ENCODE results near the gene OVOL2.
"Not testable (repeated sequence)": the region's sequence is repeated elsewhere in the genome, so short reads cannot be mapped to it uniquely, and the experiment has no call there.

The OVOL2 gene

DNA sequence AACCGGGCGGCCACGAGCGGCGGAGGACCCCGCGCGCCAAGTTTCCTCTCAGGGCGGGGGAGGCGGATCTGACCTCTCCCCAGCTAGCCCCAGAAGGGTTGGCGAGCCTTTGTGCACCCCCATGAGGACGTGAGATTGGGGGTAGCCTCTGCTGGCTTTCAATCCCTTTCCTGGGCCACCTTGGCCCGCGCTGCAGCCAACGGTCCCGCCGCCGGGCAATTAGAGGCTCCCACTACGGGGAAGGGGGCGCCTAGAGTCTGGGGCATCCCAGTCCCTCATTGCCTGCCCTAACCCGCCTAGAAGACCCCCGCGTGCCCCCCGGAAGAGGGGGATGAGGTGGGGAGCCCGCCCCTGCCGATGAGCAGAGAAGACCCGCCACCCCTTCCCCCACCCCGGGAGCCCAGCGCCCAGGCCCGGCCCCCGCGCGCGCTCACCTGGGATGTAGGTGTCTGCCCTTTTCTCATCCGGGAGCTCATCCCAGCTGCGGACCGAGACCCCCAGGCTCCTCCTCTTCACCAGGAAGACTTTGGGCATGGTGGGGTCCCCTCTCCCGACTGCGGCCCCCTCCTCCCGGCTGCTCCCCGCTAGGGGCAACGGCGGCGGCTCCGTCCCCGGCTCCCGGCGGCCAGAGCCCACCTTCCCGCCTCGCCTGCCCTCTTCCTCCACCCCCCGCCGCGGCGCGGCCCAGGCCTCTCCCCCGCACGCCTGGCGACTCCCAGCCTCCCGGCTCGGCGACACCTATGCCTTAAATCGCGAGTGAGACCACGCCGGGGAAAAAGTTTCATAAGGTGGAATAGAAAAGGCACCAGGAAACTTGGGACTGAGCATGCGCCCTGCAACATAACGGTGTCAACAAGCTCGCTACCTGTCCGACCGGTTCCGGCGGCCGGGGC, at the start of gene OVOL2:
Gene OVOL2 (minus strand): TSS at position 816 of the 893 bp plus-strand sequence. CDS start 282 bp downstream, at position 534.
- no peak for DNase-seq

DNA sequence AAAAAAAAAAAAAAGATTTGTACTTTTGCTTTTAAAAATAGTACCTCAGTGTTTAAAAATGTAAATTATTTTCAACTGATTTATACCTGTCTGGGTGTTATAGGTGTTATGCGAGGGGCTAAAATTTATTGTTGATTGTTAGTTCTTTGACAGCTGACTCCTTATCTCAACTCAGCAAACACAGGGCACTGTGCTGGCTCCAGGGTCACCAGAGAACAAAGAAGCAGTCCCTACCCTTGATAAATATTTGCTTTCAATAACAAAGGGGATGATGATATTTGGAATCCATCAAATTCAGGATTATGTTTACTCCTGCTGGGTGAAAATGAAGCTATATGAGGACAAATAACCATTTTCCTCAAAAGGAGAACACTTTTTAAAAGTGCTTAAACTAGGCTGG, 45.8 kb upstream of the OVOL2 start:
- DNase-seq: no peak

- no peak for DNase-seq
These were observed 43.6 kb upstream of the OVOL2 start for GRCh38 chr20:18101125-18101810.

DNA sequence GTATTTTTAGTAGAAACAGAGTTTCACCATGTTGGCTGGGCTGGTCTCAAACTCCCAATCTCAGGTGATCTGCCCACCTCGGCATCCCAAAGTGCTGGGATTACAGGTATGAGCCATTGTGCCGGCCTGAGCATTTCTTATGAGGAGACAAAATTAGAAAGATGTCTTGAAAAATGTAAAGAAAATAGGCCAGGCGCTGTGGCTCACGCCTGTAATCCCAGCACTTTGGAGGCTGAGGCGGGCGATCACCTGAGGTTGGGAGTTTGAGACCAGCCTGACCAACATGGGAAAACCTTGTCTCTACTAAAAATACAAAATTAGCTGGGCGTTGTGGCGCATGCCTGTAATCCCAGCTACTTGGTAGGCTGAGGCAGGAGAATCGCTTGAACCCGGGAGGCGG, 42.9 kb upstream of the OVOL2 start:
- not testable (repeated sequence) for DNase-seq

DNA sequence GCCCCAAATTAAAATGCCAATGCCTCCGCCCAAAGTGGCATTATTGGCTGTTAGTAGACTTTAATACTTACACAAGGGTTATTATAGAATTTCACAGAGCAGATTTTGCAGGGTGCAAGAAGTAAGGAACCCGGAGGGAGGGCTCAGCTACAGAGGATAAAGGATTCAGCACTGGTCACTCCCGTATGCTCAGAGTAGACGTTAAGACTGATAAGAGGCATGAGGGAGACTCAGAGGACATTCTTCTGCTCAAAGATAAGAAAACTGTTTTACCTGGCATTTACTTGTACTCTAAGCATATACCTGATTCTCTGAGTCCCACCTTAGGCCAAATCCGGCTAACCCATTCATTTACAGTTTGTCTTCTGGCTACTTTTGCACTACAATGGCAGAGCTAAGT, 36.5 kb upstream of the OVOL2 start:
- no peak for DNase-seq

DNA sequence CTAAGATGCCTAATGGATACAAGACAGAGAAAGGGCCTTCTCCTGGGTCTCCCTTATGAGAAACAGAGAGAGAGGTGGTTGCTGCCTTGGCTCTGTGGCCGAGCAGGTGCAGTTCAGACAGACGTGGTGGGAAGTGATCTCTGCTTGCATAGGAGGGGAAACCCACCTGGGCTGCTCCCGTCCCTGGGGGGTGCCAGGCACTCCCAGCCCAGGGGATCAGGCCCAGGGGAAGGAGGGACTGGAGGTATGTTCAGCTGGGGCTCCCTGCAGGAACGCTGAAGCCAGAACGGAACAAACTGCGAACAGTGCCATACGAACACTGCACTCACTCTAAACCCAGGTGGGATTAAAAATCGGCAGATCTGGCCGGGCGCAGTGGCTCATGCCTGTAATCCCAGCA, 35.7 kb upstream of the OVOL2 start:
- DNase-seq: no peak

GRCh38 chr20:18092890-18093289, 35.2 kb upstream of the OVOL2 start:
- no peak for DNase-seq

- DNase-seq: no peak
These were observed 33.9 kb upstream of the OVOL2 start for GRCh38 chr20:18091623-18092022.

DNA sequence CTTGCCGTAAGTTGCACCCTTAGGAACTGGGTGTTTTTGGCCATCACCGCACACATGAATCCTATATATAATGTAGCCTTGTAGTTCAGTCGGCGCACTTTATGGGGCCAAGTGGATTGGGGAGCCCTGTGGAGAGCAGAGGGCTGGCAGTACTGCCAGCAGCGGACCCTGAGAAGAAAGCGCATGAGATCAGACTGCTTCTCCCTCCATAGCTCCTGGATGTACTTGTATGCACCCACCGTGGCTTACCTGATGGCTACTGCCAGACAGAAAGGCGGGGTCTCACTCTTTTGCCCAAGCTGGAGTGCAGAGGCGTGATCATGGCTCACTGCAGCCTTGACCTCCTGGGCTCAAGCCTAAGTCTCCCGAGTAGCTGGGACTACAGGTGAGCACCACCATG, 32.8 kb upstream of the OVOL2 start:
- DNase-seq: no peak

DNA sequence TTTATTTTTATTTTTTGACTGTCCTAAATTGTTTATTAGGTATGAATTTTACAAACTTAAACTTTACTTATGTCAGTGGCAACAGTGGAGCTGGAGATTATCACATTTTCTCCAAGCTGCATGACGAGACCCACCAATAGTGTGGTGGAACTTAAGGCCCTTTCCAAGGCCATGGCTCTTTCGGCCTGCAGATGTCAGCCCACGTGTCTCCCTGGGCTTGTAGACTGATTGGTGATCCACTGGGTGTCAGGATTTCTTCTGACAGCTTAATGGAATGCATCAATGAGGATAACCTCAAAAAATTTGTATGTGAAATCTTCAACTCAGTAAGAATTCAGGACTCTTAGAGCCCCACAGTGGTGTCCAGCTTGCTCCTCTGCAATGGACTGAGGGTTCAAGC, 32.3 kb upstream of the OVOL2 start:
- DNase-seq: no peak

- not testable (repeated sequence) for DNase-seq
These were observed 31.1 kb upstream of the OVOL2 start for GRCh38 chr20:18088841-18089240.

DNA sequence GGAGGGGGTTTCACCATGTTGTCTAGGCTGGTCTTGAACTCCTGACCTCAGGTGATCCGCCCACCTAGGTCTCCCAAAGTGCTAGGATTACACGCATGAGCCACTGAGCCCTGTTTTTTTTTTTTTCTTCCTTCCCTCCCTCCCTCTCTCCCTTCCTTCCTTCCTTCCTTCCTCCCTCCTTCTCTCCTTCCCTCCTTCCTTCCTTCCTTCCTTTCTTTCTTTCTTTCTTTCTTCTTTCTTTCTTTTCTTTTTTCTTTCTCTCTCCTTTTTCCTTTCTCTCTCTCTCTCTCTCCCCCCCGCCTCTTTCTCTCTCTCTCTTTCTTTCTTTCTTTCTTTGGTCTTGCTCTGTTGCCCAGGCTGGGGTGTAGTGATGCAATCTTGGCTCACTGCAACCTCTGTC, 30.6 kb upstream of the OVOL2 start:
- not testable (repeated sequence) for DNase-seq

DNA sequence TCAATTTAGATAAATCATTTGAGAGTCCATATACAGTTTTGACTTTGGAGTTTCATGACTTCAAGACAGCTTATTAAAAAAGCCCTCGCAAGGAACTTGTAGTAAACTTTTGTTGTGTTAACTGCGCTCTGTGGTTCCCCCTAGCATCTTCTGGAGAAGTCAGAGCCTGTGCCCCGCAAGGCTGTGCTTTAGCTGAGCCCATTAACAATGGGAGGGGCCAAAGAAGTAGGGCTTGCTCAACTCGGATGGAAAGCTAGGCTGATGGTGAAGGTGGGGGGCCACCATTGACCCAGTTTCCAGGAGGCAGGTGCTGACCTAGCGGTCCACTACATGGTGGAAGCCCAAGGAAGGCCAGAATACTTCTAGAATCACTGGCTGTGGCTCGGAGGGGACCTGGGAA, 29.3 kb upstream of the OVOL2 start:
- no peak for DNase-seq

DNA sequence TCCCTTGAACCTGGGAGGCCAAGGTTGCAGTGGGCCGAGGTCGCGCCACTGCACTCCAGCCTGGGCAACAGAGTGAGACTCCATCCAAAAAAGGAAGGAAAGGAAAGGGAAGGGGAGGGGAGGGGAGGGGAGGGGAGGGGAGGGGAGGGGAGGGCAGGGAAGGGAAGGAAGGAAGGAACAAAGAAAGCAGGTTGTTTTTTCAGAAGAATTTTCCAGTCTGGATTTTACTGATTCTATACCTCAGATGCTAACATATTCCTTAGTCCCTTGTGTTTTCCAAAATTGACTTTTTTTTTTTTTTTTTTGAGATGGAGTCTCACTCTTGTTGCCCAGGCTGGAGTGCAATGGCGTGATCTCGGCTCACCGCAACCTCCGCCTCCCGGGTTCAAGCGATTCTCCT, 23.1 kb upstream of the OVOL2 start:
- DNase-seq: not testable (repeated sequence)

DNA sequence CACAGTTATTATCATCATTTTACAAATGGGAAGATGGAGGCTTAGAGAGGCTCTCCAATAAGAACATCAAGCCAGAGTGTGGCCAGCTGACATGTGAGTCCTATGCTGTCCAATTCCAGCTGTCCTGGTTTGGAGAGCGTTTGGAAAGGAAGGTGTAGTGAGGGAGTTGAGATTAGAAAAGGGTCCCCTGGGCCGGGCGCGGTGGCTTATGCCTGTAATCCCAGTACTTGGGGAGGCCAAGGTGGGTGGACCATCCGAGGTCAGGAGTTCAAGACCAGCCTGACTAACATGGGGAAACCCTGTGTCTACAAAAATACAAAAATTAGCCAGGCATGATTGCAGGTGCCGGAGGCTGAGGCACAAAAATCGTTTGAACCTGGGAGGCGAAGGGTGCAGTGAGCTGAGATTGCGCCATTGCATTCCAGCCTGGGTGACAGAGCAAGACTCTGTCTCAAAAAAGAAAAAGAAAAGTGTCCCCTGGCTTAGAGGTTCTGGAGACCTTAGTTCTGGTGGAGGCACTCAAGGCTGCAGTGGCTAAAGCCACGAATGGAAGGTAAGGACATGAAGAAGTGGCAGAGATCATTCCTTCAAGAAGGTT, 22.1 kb upstream of the OVOL2 start:
- DNase-seq: no peak

DNA sequence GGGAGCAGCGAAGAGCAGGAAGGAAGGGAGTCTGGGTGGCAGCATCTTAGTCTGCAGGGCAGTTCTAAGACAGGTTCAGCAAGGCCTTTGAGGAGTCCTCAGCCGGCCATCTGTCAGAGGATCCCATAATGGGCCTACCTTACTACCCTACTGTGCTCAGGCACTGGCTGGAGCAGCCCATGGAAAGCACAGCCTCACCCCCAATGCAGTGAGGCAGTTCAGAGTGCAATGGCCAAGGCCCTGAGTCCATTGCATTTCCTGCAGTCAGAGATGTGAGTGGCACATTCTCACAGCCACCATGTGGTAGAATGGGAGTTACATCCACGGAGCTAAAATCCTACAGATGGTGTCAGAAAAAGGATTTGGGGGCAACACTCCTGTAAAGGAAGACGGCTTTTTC, 19.4 kb upstream of the OVOL2 start:
- no peak for DNase-seq

DNA sequence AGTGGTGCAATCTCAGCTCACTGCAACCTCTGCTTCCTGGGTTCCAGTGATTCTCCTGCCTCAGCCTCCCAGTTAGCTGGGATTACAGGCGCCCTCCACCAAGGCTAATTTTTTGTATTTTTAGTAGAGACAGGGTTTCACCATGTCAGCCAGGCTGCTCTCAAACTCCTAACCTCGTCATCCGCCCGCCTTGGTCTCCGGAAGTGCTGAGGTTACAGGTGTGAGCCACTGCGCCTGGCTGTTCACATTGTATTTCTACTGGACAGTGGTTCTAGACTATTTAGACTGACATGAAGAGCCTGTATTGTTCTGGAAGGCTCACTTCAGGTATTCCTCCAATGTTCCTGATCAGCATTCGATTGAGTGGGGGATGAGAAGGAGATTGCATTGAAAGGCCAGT, 14.8 kb upstream of the OVOL2 start:
- DNase-seq: no peak

GRCh38 chr20:18066421-18067333, 9.0 kb upstream of the OVOL2 start:
- no peak for DNase-seq

- no peak for DNase-seq
These were observed 6.0 kb upstream of the OVOL2 start for GRCh38 chr20:18063676-18064075.

GRCh38 chr20:18059603-18060002, 1.9 kb upstream of the OVOL2 start:
- DNase-seq: no peak

DNA sequence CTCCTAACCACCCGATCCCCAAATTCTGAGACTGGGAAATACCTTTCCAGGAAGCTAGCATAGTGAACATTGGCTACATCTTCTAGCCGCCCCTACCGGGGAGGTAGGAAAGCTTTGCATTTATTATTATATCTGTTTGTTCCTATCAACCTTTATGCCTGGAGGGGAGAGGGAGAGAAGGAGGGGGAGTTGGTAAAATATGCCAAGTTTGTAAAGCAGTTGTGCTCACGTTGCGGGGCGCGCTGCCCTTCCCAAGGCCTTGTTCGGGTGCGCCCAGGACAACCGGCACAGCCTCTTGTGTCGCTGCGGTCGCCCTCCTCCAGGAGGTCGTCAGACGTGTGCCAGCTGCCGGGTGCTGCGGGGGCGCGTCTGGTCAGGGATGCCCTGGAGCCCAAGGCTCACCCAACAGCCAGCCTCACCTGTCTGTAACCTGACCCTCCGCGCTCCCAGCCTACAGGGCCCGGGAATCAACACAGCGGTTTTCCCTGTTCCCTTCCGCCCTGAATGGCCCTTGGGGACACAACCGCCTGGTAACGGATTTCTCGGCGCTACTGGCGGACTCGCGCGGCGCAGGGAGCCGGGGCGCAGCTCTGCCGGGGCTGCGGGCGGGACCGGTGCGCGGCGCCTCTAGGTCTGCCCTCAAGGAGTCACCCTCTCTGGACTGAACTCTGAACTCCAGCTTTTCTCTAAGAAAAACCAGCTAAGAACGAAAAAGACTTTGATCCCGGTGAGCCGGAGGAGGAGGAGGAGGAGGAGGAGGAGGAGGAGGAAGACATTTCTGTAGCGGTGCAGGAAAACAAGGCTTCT, 1.1 kb upstream of the OVOL2 start:
- no peak for DNase-seq

- DNase-seq: no peak
These were observed 256 bp upstream of the OVOL2 start for GRCh38 chr20:18057994-18058349.

All from activated gamma-delta T cell treated with Interleukin-2 at 50 U/mL for 16 hours (primary cell).